GM23248 (cell line): ENCODE results near the gene KCTD17.

Experiments used
- EZH2 ChIP-seq: fragments of 200-600 bp; sonication (generic); IDR thresholded peaks from 2 replicates; pipeline ENCODE4 v1.6.1; 2018; ENCODE audit warnings: antibody characterized with exemption, mild to moderate bottlenecking; ENCODE audit not compliant: insufficient read depth, poor library complexity, severe bottlenecking
- EZH2phosphoT487 ChIP-seq: fragments of 200-600 bp; sonication (generic); IDR thresholded peaks from 2 replicates; pipeline ENCODE4 v1.6.1; 2018; ENCODE audit warnings: antibody characterized with exemption, moderate library complexity, mild to moderate bottlenecking, low read depth; ENCODE audit not compliant: insufficient read depth

GRCh38 chr22:37014835-37015586 lies 36.5 kb upstream of the KCTD17 start:
- TF ChIP-seq EZH2 (no peak), EZH2phosphoT487 (no peak)
